Spleen (tissue), 11 donors: ENCODE results near the gene AK1. TPM values are rescaled to one million over a fixed set of nuclear protein-coding genes. Genes with fewer than 3 reads are reported as not detected.
A peak's percentile ranks its signal among the peaks of the same experiment; 100 is the strongest.
"Not testable (repeated sequence)": the region's sequence is repeated elsewhere in the genome, so short reads cannot be mapped to it uniquely, and the experiment has no call there.

ENCODE experiments used
- DNase-seq: peaks from one replicate; pipeline ENCODE4 v3.0.0-alpha.2; 2020
- H3K27ac ChIP-seq, 8 donors: fragments of 200-600 bp; sonication (generic) in 7 of 8; 1 replicate in 4 of 8; 2 replicates in 4 of 8; pipeline versions ENCODE4 v1.5.0 to v1.8.0; 2016 to 2021; ENCODE audit warnings: inconsistent platforms in 4 of 8, mild to moderate bottlenecking in 4 of 8, moderate library complexity in 1 of 8
- H3K27me3 ChIP-seq, 7 donors: fragments of 200-600 bp; sonication (generic) in 6 of 7; replicated peaks in 1 of 7; 1 replicate in 4 of 7; 2 replicates in 3 of 7; pipeline versions ENCODE4 v1.5.0 to v1.8.0; 2016 to 2021; ENCODE audit warnings: inconsistent platforms in 3 of 7, mild to moderate bottlenecking in 1 of 7
- H3K36me3 ChIP-seq, 6 donors: fragments of 200-600 bp; sonication (generic) in 5 of 6; 1 replicate in 4 of 6; 2 replicates in 2 of 6; pipeline versions ENCODE4 v1.5.0 to v1.8.0; 2016 to 2021; ENCODE audit warnings: inconsistent platforms in 2 of 6
- H3K4me1 ChIP-seq, 6 donors: fragments of 200-600 bp; sonication (generic) in 5 of 6; 1 replicate in 3 of 6; 2 replicates in 3 of 6; pipeline versions ENCODE4 v1.5.0 to v1.8.0; 2016 to 2021; ENCODE audit warnings: inconsistent platforms in 3 of 6
- H3K4me3 ChIP-seq, 8 donors: fragments of 200-600 bp; sonication (generic) in 7 of 8; 1 replicate in 4 of 8; 2 replicates in 4 of 8; pipeline versions ENCODE4 v1.5.0 to v1.8.0; 2016 to 2021; ENCODE audit warnings: inconsistent platforms in 4 of 8, mild to moderate bottlenecking in 4 of 8, moderate library complexity in 2 of 8
- H3K9me3 ChIP-seq, 8 donors: fragments of 200-600 bp; sonication (generic) in 7 of 8; 1 replicate in 4 of 8; 2 replicates in 4 of 8; pipeline versions ENCODE4 v1.5.0 to v1.8.0; 2016 to 2021; ENCODE audit warnings: inconsistent platforms in 4 of 8
- CTCF ChIP-seq, 11 experiments: fragments of 200-600 bp in 7 of 11; fragments of 450-650 bp in 4 of 11; sonication (generic) in 4 of 11; IDR thresholded peaks in 8 of 11; conservative IDR thresholded peaks in 3 of 11; 1 replicate in 7 of 11; 2 replicates in 4 of 11; pipeline versions ENCODE4 v1.4.0 to v1.8.0; 2016 to 2021; ENCODE audit warnings: antibody characterized with exemption in 11 of 11, inconsistent platforms in 4 of 11, mild to moderate bottlenecking in 1 of 11
- POLR2A ChIP-seq, 3 donors: fragments of 450-650 bp; IDR thresholded peaks; one replicate each; pipeline ENCODE4 v1.5.1; 2017; ENCODE audit warnings: antibody characterized with exemption in 3 of 3, mild to moderate bottlenecking in 1 of 3
- POLR2AphosphoS5 ChIP-seq, 3 donors: sonication (generic); formaldehyde crosslinking; IDR thresholded peaks; one replicate each; pipeline ENCODE4 v1.5.1; 2017; ENCODE audit warnings: antibody characterized with exemption in 3 of 3
- WGBS, 5 donors: extraction: QIAGEN DNeasy Blood & Tissue Kit in 3 of 5; methylation state at CpG; one replicate each; pipeline versions ENCODE4 v1.1.5 to v1.1.7; 2013 to 2018; 5-methylcytosine and 5-hydroxymethylcytosine counted together
- intact Hi-C: fragments of 100-400 bp; cut with DNase I; formaldehyde crosslinking; loops from one replicate; pipeline ENCODE4 v1.15.0; 2023; ENCODE audit warnings: low total_unique reads
- polyA plus RNA-seq, 3 donors: library from polyadenylated mRNA; stranded (reverse); fragments of 200-250 nt; gene quantifications; one replicate each; pipeline ENCODE4 v1.2.1, GENCODE V29; 2013
- total RNA-seq, 7 donors: library from RNA; depleted of rRNA in 3 of 7; stranded (reverse); fragments of >200 nt in 3 of 7; fragmentation: NEBNext Ultra II Directional in 4 of 7; extraction: Animal tissue kit (Norgen Biotek cat#: 25700) in 4 of 7; gene quantifications; one replicate each; pipeline versions ENCODE4 v1.1.0 to v1.2.1, GENCODE V29; 2016 to 2021
- donor health status: healthy with polysubstance abuse.
- donor health status: DM: no; HTN: no; CAD: no; lungs with moderate emphysema.
- donor health status: DM: no; HTN: no; CAD: no.
- donor health status: Bipolar disorder and iron deficiency.
- donor health status: healthy.
- donor health status: DM: no; HTN: no; CAD: no.
- donor health status: DM: yes; HTN: yes; CAD: no.

Gene AK1
- total and polyA plus RNA-seq, 10 donors = 41.3 to 97.9 (median 62.3) TPM

DNA sequence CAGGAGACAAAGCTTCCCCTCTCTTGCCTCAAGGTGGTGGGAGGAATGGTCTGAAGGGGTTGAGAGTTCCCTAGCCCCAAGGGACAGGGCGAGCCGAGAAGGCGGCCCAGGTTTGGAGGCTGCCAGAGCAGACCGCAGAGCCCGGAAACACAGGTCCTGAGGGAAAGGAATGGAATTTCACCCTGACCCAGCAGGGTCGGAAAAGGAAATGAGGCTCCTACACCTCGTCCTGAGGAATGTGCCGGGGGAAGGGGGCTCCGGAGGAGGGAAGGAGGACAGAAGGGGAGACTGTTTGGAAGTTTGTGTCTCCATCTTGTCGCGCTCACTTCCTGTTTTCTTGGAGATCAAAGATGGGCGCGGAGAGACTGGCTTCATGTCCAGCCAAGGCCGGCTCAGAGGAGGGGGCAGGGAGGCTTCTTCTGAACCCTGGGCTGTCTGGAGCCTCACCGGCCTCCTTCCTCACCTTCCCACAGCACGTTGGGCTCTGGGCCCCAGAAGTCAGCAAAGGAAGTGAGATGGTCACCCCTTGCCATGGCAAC lies 32.6 kb downstream of the AK1 start:
- WGBS, 5 donors = 54 to 69% (median 68%) methylated on average over 16 of the region's 16 CpGs

DNA sequence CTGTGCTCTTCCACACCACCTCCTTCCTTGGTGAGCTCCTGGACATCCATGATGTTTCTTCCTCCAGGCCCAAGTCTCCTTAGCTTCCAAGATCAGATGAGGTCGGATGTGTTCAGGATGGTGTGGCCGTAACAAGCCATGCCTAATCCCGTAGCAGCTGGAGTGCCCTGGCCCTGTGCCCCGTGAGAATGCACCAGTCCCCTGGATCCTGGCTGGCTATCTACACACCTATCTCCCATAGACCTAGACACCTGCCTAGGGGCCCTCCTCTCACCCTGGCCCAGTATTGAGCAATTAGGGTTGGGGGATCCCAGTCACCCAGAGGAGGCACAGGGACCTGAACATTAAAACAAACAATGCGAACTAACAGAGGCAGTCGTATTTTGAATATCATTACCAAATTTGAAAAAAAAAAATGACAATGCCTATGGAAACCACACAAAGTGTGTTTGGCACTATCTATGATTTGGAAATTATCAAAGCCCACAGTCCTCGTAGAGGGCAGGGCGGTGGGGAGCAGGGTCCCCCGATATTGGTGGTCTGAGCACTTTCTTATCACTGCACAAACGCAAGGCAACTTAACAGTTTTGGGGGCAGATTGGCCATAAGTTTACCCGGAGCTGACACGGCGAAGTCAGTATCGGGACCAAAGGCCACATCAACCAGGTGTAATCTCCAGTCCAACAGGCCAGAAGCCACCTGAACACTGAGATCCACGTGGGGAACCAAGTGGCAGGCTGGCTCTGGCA lies 36.2 kb downstream of the AK1 start:
- Histone ChIP-seq H3K36me3 (peaks cover 0 to 51% (median 12%) of the 10 kb centered on the region in 6 donors), H3K4me3 (no peak overlapping the region), H3K9me3 (no peaks in the 10 kb centered on the region), H3K27ac (peak overlapping the region in 6 of 8 donors; percentile 41 to 87 (median 84)), H3K4me1 (peaks cover 44 to 98% (median 82%) of the 10 kb centered on the region in 6 donors), H3K27me3 (no peaks in the 10 kb centered on the region)
- DNase-seq = no peak
- intact Hi-C loops = no loop called here
- TF ChIP-seq CTCF (IDR thresholded peaks at IDR 0.05 in 8 of 11, conservative IDR thresholded peaks at IDR 0.05 in 3 of 11) = no peak
- TF ChIP-seq POLR2AphosphoS5 (IDR thresholded peaks at IDR 0.05) = no peak
- TF ChIP-seq POLR2A (IDR thresholded peaks at IDR 0.05) = no peak
- WGBS, 5 donors = 79 to 87% (median 82%) methylated on average over 15 of the region's 15 CpGs

More for the DNA sequence above, 32.6 kb downstream of the AK1 start:
- TF ChIP-seq POLR2A (IDR thresholded peaks at IDR 0.05) = no peak
- peak in 2 of 3 donors; percentile 50 to 55 for TF ChIP-seq POLR2AphosphoS5 (IDR thresholded peaks at IDR 0.05)
- Histone ChIP-seq H3K27ac (peak overlapping the region; percentile 52 to 91 (median 74)), H3K9me3 (peaks cover 0 to 17% (median 16%) of the 10 kb centered on the region in 8 donors), H3K4me3 (no peak overlapping the region), H3K4me1 (peaks cover 22 to 98% (median 73%) of the 10 kb centered on the region in 6 donors), H3K36me3 (peaks cover 0 to 59% (median 11%) of the 10 kb centered on the region in 6 donors), H3K27me3 (no peaks in the 10 kb centered on the region)
- intact Hi-C loops = no loop called here
- no peak for DNase-seq

GRCh38 chr9:127838375-127839078 lies 38.9 kb downstream of the AK1 start:
- peak overlapping the region in 1 of 8 donors; percentile 21 for H3K4me3 ChIP-seq
- H3K27ac ChIP-seq = peak overlapping the region; percentile 4 to 87 (median 79)
- H3K9me3 ChIP-seq = no peaks in the 10 kb centered on the region
- H3K4me1 ChIP-seq = peaks cover 46 to 99% (median 89%) of the 10 kb centered on the region in 6 donors
- no peaks in the 10 kb centered on the region for H3K27me3 ChIP-seq
- peak; percentile 87 for DNase-seq
- H3K36me3 ChIP-seq = peaks cover 0 to 59% (median 12%) of the 10 kb centered on the region in 6 donors
- intact Hi-C loops = no loop called here
- TF ChIP-seq POLR2A (IDR thresholded peaks at IDR 0.05) = no peak
- TF ChIP-seq POLR2AphosphoS5 (IDR thresholded peaks at IDR 0.05) = peak; percentile 85 to 94 (median 87)
- peak in 1 of 11 experiments; percentile 11 for TF ChIP-seq CTCF (IDR thresholded peaks at IDR 0.05 in 8 of 11, conservative IDR thresholded peaks at IDR 0.05 in 3 of 11)
- 25 to 36% (median 32%) methylated on average over 11 to 18 of the region's 18 CpGs for WGBS, 5 donors

DNA sequence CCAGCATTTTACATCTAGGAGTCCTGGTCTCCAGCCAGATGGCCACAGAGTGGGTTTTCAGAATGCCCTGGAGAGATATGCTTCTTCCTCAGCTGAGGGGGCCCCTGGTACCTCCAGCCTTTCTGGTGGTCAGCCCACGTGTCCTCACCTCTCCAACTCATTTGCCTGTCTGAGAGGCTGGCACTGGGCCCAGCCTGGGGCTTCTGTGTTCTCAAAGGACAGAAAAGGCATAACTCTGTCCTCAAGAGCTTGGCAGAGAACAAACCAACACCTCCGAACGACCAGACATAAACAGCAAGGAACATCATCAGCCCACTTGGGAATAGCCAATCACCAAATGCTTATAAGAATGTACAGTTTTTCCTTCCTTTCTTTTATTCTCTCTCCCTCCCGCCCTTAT lies 40.1 kb downstream of the AK1 start:
- peaks cover 46 to 100% (median 90%) of the 10 kb centered on the region in 6 donors for H3K4me1 ChIP-seq
- no peak for DNase-seq
- peaks cover 0 to 57% (median 10%) of the 10 kb centered on the region in 6 donors for H3K36me3 ChIP-seq
- H3K9me3 ChIP-seq = no peaks in the 10 kb centered on the region
- H3K27ac ChIP-seq = peak overlapping the region; percentile 6 to 87 (median 80)
- intact Hi-C loops = no loop called here
- TF ChIP-seq CTCF (IDR thresholded peaks at IDR 0.05 in 8 of 11, conservative IDR thresholded peaks at IDR 0.05 in 3 of 11) (no peak), POLR2AphosphoS5 (IDR thresholded peaks at IDR 0.05) (no peak), POLR2A (IDR thresholded peaks at IDR 0.05) (no peak)
- no peak overlapping the region for H3K4me3 ChIP-seq
- no peaks in the 10 kb centered on the region for H3K27me3 ChIP-seq
- WGBS, 5 donors = 40 to 68% (median 59%) methylated on average over 4 of the region's 4 CpGs

- Histone ChIP-seq H3K27ac (peak overlapping the region; percentile 6 to 87 (median 80)), H3K4me1 (peaks cover 46 to 100% (median 87%) of the 10 kb centered on the region in 6 donors), H3K36me3 (peaks cover 0 to 50% (median 8%) of the 10 kb centered on the region in 6 donors), H3K4me3 (peak overlapping the region in 1 of 8 donors; percentile 23)
- H3K9me3 ChIP-seq, H3K27me3 ChIP-seq, DNase-seq, intact Hi-C loops: not testable (repeated sequence)
- WGBS, 5 donors = 67 to 92% (median 83%) methylated on average over 3 of the region's 3 CpGs
Observed at GRCh38 chr9:127836561-127836960, 40.9 kb downstream of the AK1 start.
